Measurements from ENCODE around the gene NDUFB10.
A peak's percentile ranks its signal among the peaks of the same experiment; 100 is the strongest.

Gene NDUFB10

GRCh38 chr16:1940273-1941161 is 18.8 kb upstream of the NDUFB10 start:
- no peak overlapping the region for H2BK120ac ChIP-seq (ENCODE audit: insufficient read depth, low read length, poor library complexity)
- no peak overlapping the region for H2BK12ac ChIP-seq (ENCODE audit: low read length)
- H3K27ac ChIP-seq (ENCODE audit: low read depth, low read length): no peak overlapping the region
- H2AFZ ChIP-seq (ENCODE audit: insufficient read depth, low read length, poor library complexity): no peak overlapping the region
- no peak overlapping the region for H3K18ac ChIP-seq (ENCODE audit: low read length)
- no peak overlapping the region for H3K23ac ChIP-seq (ENCODE audit: low read length)
- peaks cover 3% of the 10 kb centered on the region for H3K79me2 ChIP-seq (ENCODE audit: control insufficient read depth, insufficient read depth, low read length, poor library complexity)
- H3K4me2 ChIP-seq (ENCODE audit: low read length): no peak overlapping the region
- H4K8ac ChIP-seq (ENCODE audit: low read depth, low read length): no peak overlapping the region
- H2BK5ac ChIP-seq (ENCODE audit: low read depth, low read length, poor library complexity): no peak overlapping the region
- H4K12ac ChIP-seq (ENCODE audit: low read depth, low read length): no peak overlapping the region
- H3K36me3 ChIP-seq (ENCODE audit: control insufficient read depth in 1 of 2, insufficient read depth in 2 of 2, low read length in 2 of 2): peaks cover 24 to 27% of the 10 kb centered on the region in 2 experiments
- no CpG with 5 or more reads among the region's 23 CpGs for WGBS (ENCODE audit: extremely low coverage, insufficient coverage, insufficient read length)
- no peaks in the 10 kb centered on the region for H3K27me3 ChIP-seq (ENCODE audit: insufficient read depth, low read length)
- H3K4me3 ChIP-seq (ENCODE audit: low read depth, low read length): no peak overlapping the region
- no peak overlapping the region for H3K4ac ChIP-seq (ENCODE audit: low read depth, low read length)
- no peak overlapping the region for H3K9ac ChIP-seq (ENCODE audit: low read length)
- peaks cover 7% of the 10 kb centered on the region for H3K79me1 ChIP-seq (ENCODE audit: low read length)
- H3K4me1 ChIP-seq (ENCODE audit: control insufficient read depth in 1 of 2, insufficient read depth in 2 of 2, low read length in 2 of 2): peaks cover 22 to 26% of the 10 kb centered on the region in 2 experiments
- H3K9me3 ChIP-seq (ENCODE audit: insufficient read depth, low read depth, low read length): peaks cover 5% of the 10 kb centered on the region
- DNase-seq: peak; percentile 78 to 80
- no peak overlapping the region for H2AK5ac ChIP-seq (ENCODE audit: low read length)
- H3K14ac ChIP-seq (ENCODE audit: low read length): no peak overlapping the region
- no peak overlapping the region for H4K91ac ChIP-seq (ENCODE audit: low read depth, low read length)

GRCh38 chr16:1941162-1942046 is 17.9 kb upstream of the NDUFB10 start:
- WGBS (ENCODE audit: extremely low coverage, insufficient coverage, insufficient read length): no CpG with 5 or more reads among the region's 30 CpGs
- H3K9me3 ChIP-seq (ENCODE audit: insufficient read depth, low read depth, low read length): peaks cover 7% of the 10 kb centered on the region

GRCh38 chr16:1942047-1942809 is 17.1 kb upstream of the NDUFB10 start:
- peak overlapping the region; percentile 39 for H3K27ac ChIP-seq (ENCODE audit: low read depth, low read length)
- H3K18ac ChIP-seq (ENCODE audit: low read length): peak overlapping the region; percentile 75
- peaks cover 7% of the 10 kb centered on the region for H3K9me3 ChIP-seq (ENCODE audit: insufficient read depth, low read depth, low read length)
- peak overlapping the region; percentile 90 for H4K8ac ChIP-seq (ENCODE audit: low read depth, low read length)
- H2BK120ac ChIP-seq (ENCODE audit: insufficient read depth, low read length, poor library complexity): peak overlapping the region; percentile 35
- no CpG with 5 or more reads among the region's 17 CpGs for WGBS (ENCODE audit: extremely low coverage, insufficient coverage, insufficient read length)
- H3K79me1 ChIP-seq (ENCODE audit: low read length): peaks cover 7% of the 10 kb centered on the region
- H2AFZ ChIP-seq (ENCODE audit: insufficient read depth, low read length, poor library complexity): peak overlapping the region; percentile 61
- peak overlapping the region; percentile 76 for H3K14ac ChIP-seq (ENCODE audit: low read length)
- peak overlapping the region; percentile 9 for H4K12ac ChIP-seq (ENCODE audit: low read depth, low read length)
- H3K4me2 ChIP-seq (ENCODE audit: low read length): peak overlapping the region; percentile 92
- H3K27me3 ChIP-seq (ENCODE audit: insufficient read depth, low read length): no peaks in the 10 kb centered on the region
- H3K23ac ChIP-seq (ENCODE audit: low read length): no peak overlapping the region
- H3K79me2 ChIP-seq (ENCODE audit: control insufficient read depth, insufficient read depth, low read length, poor library complexity): peaks cover 3% of the 10 kb centered on the region
- no peak overlapping the region for H3K4ac ChIP-seq (ENCODE audit: low read depth, low read length)
- H3K4me1 ChIP-seq (ENCODE audit: control insufficient read depth in 1 of 2, insufficient read depth in 2 of 2, low read length in 2 of 2): peaks cover 22 to 26% of the 10 kb centered on the region in 2 experiments
- H2AK5ac ChIP-seq (ENCODE audit: low read length): no peak overlapping the region
- H2BK12ac ChIP-seq (ENCODE audit: low read length): no peak overlapping the region
- peaks cover 24 to 27% of the 10 kb centered on the region in 2 experiments for H3K36me3 ChIP-seq (ENCODE audit: control insufficient read depth in 1 of 2, insufficient read depth in 2 of 2, low read length in 2 of 2)
- peak overlapping the region; percentile 35 for H2BK5ac ChIP-seq (ENCODE audit: low read depth, low read length, poor library complexity)
- peak overlapping the region; percentile 88 for H4K91ac ChIP-seq (ENCODE audit: low read depth, low read length)
- DNase-seq: peak; percentile 79 to 87
- H3K4me3 ChIP-seq (ENCODE audit: low read depth, low read length): peak overlapping the region; percentile 84
- H3K9ac ChIP-seq (ENCODE audit: low read length): peak overlapping the region; percentile 73

More at GRCh38 chr16:1941162-1942046, 17.9 kb upstream of the NDUFB10 start:
- Histone ChIP-seq H2BK5ac (ENCODE audit: low read depth, low read length, poor library complexity) (peak overlapping the region; percentile 6), H3K79me1 (ENCODE audit: low read length) (peaks cover 7% of the 10 kb centered on the region), H4K91ac (ENCODE audit: low read depth, low read length) (peak overlapping the region; percentile 21), H3K4me1 (ENCODE audit: control insufficient read depth in 1 of 2, insufficient read depth in 2 of 2, low read length in 2 of 2) (peaks cover 22 to 26% of the 10 kb centered on the region in 2 experiments), H3K14ac (ENCODE audit: low read length) (no peak overlapping the region), H3K9ac (ENCODE audit: low read length) (no peak overlapping the region), H3K79me2 (ENCODE audit: control insufficient read depth, insufficient read depth, low read length, poor library complexity) (peaks cover 3% of the 10 kb centered on the region), H3K27ac (ENCODE audit: low read depth, low read length) (peak overlapping the region; percentile 39), H4K12ac (ENCODE audit: low read depth, low read length) (no peak overlapping the region), H3K18ac (ENCODE audit: low read length) (peak overlapping the region; percentile 34), H3K27me3 (ENCODE audit: insufficient read depth, low read length) (no peaks in the 10 kb centered on the region), H3K4ac (ENCODE audit: low read depth, low read length) (peak overlapping the region; percentile 2), H3K4me2 (ENCODE audit: low read length) (peak overlapping the region; percentile 92), H2AFZ (ENCODE audit: insufficient read depth, low read length, poor library complexity) (no peak overlapping the region), H2BK120ac (ENCODE audit: insufficient read depth, low read length, poor library complexity) (no peak overlapping the region), H3K36me3 (ENCODE audit: control insufficient read depth in 1 of 2, insufficient read depth in 2 of 2, low read length in 2 of 2) (peaks cover 24 to 27% of the 10 kb centered on the region in 2 experiments), H3K23ac (ENCODE audit: low read length) (no peak overlapping the region), H4K8ac (ENCODE audit: low read depth, low read length) (peak overlapping the region; percentile 32), H2BK12ac (ENCODE audit: low read length) (no peak overlapping the region), H2AK5ac (ENCODE audit: low read length) (no peak overlapping the region), H3K4me3 (ENCODE audit: low read depth, low read length) (no peak overlapping the region)
- DNase-seq: peak; percentile 83
